Smooth muscle cell (in vitro differentiated cells): ENCODE measurements around the gene MYOZ2. TPM values are rescaled to one million over a fixed set of nuclear protein-coding genes. Genes with fewer than 3 reads are reported as not detected.

ENCODE experiments used
- DNase-seq: peaks from one replicate; lab custom pipeline; 2025; ENCODE audit not compliant: unreplicated experiment; lab: John Stamatoyannopoulos, UW
- H2AFZ ChIP-seq: fragments of 200-600 bp; sonication (generic); 2 replicates; pipeline ENCODE4 v1.6.0; 2016; ENCODE audit warnings: antibody characterized with exemption, low read depth, mild to moderate bottlenecking
- H3F3A ChIP-seq: fragments of 200-600 bp; sonication (generic); 2 replicates; pipeline ENCODE4 v1.6.0; 2017; ENCODE audit warnings: antibody characterized with exemption, low read depth
- H3K27ac ChIP-seq: fragments of 200-600 bp; sonication (generic); 2 replicates; pipeline ENCODE4 v1.5.1; 2016; ENCODE audit warnings: low read depth, mild to moderate bottlenecking
- H3K27me3 ChIP-seq: fragments of 200-600 bp; sonication (generic); 2 replicates; pipeline ENCODE4 v1.6.1; 2016; ENCODE audit warnings: low read depth, mild to moderate bottlenecking
- H3K36me3 ChIP-seq: fragments of 200-600 bp; sonication (generic); 2 replicates; pipeline ENCODE4 v1.5.1; 2016; ENCODE audit warnings: low read depth
- H3K4me1 ChIP-seq: fragments of 200-600 bp; sonication (generic); 2 replicates; pipeline ENCODE4 v1.5.1; 2016; ENCODE audit warnings: low read depth
- H3K4me2 ChIP-seq: fragments of 200-600 bp; sonication (generic); 2 replicates; pipeline ENCODE4 v1.6.0; 2016; ENCODE audit warnings: mild to moderate bottlenecking
- H3K4me3 ChIP-seq: fragments of 200-600 bp; sonication (generic); 2 replicates; pipeline ENCODE4 v1.5.1; 2016; ENCODE audit warnings: mild to moderate bottlenecking
- H3K79me2 ChIP-seq: fragments of 200-600 bp; sonication (generic); 2 replicates; pipeline ENCODE4 v1.6.0; 2016; ENCODE audit warnings: low read depth, mild to moderate bottlenecking
- H3K9ac ChIP-seq: fragments of 200-600 bp; sonication (generic); 2 replicates; pipeline ENCODE4 v1.6.0; 2016; ENCODE audit warnings: low read depth
- H3K9me3 ChIP-seq: fragments of 200-600 bp; sonication (generic); replicated peaks from 2 replicates; pipeline ENCODE4 v1.5.1; 2016; ENCODE audit warnings: low read depth
- H4K20me1 ChIP-seq: fragments of 200-600 bp; sonication (generic); 2 replicates; pipeline ENCODE4 v1.6.0; 2016; ENCODE audit warnings: low read depth
- CTCF ChIP-seq: fragments of 200-600 bp; sonication (generic); IDR thresholded peaks from 2 replicates; pipeline ENCODE4 v1.5.1; 2017; ENCODE audit warnings: borderline replicate concordance, mild to moderate bottlenecking, antibody characterized with exemption; ENCODE audit not compliant: insufficient read depth, poor library complexity, severe bottlenecking
- WGBS: methylation state at CpG from one replicate; pipeline ENCODE4 v1.1.7; 2016; ENCODE audit warnings: low lambda C conversion rate; 5-methylcytosine and 5-hydroxymethylcytosine counted together
- polyA plus RNA-seq: library from polyadenylated mRNA; unstranded; fragments of >200 nt; fragmentation: Nextera tagmentation; extraction: Ambion mirVana; gene quantifications from 2 replicates; pipeline ENCODE4 v1.2.1, GENCODE V29; 2016
- total RNA-seq: library from RNA; depleted of rRNA; stranded (reverse); fragments of >200 nt; gene quantifications from 2 replicates; pipeline ENCODE4 v1.2.3, GENCODE V29; 2014

Gene MYOZ2
- total and polyA plus RNA-seq, 2 experiments from 2014 or later = not detected

DNA sequence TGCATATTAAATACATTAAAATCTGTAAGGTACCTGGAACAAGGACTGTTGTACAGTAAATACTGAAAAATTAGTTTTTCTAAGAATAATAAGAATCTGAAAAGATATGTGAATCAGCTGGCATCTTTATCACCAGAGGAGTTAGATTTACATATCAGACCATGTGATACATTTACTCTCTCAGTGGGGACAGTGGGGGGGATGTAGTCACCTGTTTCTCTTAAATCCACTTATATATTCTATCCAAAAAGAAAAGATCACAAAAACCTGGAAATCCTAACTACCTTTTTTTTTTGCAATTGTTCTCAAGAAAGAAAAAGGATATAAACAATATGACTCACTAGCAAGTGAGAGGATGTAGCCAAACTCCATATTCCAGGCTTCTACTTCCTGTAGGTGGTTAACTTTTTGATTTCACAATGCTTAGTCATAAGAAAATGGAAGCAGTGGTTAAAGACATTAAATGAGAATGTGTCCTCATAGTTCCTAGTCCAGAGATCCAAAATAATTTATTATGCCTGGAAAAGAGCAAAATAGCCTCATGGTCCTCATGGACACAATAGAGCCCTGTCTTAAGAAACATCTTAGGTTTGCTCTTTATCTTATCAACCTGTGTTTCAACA, 22.5 kb upstream of the MYOZ2 start:
- no peak for TF ChIP-seq CTCF
- Histone ChIP-seq H3K79me2 (no peaks in the 10 kb centered on the region), H3K4me3 (no peak overlapping the region), H3K27me3 (no peaks in the 10 kb centered on the region), H3K9me3 (no peaks in the 10 kb centered on the region), H3K9ac (peak overlapping the region; percentile 14), H3K4me2 (peak overlapping the region; percentile 19), H3K36me3 (no peaks in the 10 kb centered on the region), H3F3A (peaks cover 5% of the 10 kb centered on the region), H4K20me1 (no peaks in the 10 kb centered on the region), H3K4me1 (no peaks in the 10 kb centered on the region), H2AFZ (peak overlapping the region; percentile 2), H3K27ac (peak overlapping the region; percentile 72)
- no peak for DNase-seq

DNA sequence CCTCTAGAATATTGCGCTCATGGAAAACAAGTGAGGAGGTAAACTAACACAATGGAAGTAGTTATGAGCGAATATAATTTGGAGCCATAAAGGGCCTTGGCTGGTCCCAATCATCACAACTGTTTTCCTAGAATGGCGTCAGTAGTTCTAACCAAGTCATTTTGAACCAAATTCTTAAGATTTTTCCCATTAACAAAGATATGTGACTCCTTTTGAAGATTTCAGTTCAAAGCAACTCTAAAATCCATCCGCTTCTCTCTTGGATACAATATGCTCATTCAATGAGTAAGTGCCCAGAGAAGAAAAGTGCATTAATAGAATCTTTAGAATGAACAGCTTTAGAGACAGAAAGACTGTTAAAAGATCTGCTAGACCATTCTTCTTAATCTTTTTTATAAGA, 19.6 kb upstream of the MYOZ2 start:
- Histone ChIP-seq H3K79me2 (no peaks in the 10 kb centered on the region), H3K27ac (no peak overlapping the region), H2AFZ (peak overlapping the region; percentile 33), H3F3A (peaks cover 5% of the 10 kb centered on the region), H3K4me1 (no peaks in the 10 kb centered on the region), H4K20me1 (no peaks in the 10 kb centered on the region), H3K9me3 (no peaks in the 10 kb centered on the region), H3K36me3 (no peaks in the 10 kb centered on the region), H3K9ac (no peak overlapping the region), H3K4me2 (no peak overlapping the region), H3K4me3 (no peak overlapping the region), H3K27me3 (no peaks in the 10 kb centered on the region)
- DNase-seq = no peak
- 81% methylated on average over 4 of the region's 4 CpGs for WGBS
- TF ChIP-seq CTCF = no peak

DNA sequence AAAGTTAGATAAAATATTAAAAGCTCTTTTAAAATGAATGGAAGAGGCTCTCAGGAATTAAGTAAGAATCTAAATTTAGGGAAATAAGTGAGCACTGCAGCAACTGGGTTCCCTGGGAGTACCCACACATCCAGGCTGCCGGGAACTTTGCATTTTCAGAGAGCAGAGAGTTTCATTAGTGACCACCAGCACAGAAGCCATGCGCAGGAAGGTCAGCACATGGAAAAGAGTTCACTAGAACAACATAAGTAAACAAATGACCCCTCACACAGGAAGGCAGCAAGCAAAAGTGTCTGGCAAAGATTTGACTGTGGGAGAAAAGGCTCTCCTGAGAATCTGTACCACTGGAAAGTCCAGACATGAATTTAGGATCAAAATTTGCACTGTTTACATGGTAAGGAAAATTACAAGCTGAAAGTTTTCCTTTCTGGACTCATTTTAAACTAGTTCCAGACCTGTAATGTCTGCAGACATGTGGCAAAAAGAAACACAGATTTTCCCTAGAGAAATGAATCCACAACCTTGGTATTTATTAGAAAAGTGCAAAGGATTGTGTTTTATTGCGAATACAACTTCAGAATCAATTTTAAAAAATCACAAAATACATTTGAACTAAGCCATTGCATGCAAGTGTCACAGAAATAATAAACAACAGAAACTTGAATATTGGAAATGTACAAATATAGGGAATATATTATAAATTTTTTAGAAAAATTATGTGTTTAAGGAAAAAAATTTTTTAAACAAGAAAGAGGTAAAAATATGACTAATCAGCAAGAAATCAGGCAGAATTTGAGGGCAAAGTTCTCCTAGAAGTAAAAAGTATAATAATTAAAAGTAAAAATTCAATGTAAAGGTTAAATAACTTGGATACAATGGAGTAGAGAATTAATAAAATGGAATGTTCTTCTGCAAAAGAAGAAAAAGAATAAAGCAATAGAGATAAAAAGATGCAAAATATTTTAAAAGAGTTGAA, 18.4 kb upstream of the MYOZ2 start:
- Histone ChIP-seq H3K4me3 (no peak overlapping the region), H3K4me2 (peak overlapping the region; percentile 37), H4K20me1 (no peaks in the 10 kb centered on the region), H3F3A (peaks cover 5% of the 10 kb centered on the region), H3K79me2 (no peaks in the 10 kb centered on the region), H3K27me3 (no peaks in the 10 kb centered on the region), H3K9ac (no peak overlapping the region), H2AFZ (peak overlapping the region; percentile 81), H3K9me3 (no peaks in the 10 kb centered on the region), H3K36me3 (no peaks in the 10 kb centered on the region), H3K4me1 (no peaks in the 10 kb centered on the region), H3K27ac (peak overlapping the region; percentile 61)
- no peak for TF ChIP-seq CTCF
- WGBS = 73% methylated on average over 3 of the region's 3 CpGs
- DNase-seq = no peak
